Measurements from ENCODE around the gene RCE1. TPM values are rescaled to one million over a fixed set of nuclear protein-coding genes. Genes with fewer than 3 reads are reported as not detected.
A peak's percentile ranks its signal among the peaks of the same experiment; 100 is the strongest.

The RCE1 gene
- total RNA-seq, 4 donors from 2014 or later, result 9.5 to 14.8 (median 11.7) TPM

DNA sequence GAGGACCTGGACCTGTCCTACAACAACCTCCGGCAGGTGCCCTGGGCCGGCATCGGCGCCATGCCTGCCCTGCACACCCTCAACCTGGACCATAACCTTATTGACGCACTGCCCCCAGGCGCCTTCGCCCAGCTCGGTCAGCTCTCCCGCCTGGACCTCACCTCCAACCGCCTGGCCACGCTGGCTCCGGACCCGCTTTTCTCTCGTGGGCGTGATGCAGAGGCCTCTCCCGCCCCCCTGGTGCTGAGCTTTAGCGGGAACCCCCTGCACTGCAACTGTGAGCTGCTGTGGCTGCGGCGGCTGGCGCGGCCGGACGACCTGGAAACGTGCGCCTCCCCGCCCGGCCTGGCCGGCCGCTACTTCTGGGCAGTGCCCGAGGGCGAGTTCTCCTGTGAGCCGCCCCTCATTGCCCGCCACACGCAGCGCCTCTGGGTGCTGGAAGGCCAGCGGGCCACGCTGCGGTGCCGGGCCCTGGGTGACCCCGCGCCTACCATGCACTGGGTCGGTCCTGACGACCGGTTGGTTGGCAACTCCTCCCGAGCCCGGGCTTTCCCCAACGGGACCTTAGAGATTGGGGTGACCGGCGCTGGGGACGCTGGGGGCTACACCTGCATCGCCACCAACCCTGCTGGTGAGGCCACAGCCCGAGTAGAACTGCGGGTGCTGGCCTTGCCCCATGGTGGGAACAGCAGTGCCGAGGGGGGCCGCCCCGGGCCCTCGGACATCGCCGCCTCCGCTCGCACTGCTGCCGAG, 15.1 kb downstream of the RCE1 start:
- ATAC-seq, result no peak
- TF ChIP-seq, protein P1, sequence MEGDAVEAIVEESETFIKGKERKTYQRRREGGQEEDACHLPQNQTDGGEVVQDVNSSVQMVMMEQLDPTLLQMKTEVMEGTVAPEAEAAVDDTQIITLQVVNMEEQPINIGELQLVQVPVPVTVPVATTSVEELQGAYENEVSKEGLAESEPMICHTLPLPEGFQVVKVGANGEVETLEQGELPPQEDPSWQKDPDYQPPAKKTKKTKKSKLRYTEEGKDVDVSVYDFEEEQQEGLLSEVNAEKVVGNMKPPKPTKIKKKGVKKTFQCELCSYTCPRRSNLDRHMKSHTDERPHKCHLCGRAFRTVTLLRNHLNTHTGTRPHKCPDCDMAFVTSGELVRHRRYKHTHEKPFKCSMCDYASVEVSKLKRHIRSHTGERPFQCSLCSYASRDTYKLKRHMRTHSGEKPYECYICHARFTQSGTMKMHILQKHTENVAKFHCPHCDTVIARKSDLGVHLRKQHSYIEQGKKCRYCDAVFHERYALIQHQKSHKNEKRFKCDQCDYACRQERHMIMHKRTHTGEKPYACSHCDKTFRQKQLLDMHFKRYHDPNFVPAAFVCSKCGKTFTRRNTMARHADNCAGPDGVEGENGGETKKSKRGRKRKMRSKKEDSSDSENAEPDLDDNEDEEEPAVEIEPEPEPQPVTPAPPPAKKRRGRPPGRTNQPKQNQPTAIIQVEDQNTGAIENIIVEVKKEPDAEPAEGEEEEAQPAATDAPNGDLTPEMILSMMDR (IDR thresholded peaks at IDR 0.05), result no peak
- Histone ChIP-seq H3K27me3 (no peaks in the 10 kb centered on the region), H3K4me1 (peaks cover 0 to 26% (median 8%) of the 10 kb centered on the region in 3 donors), H3K36me3 (peaks cover 0 to 23% of the 10 kb centered on the region in 2 donors), H3K27ac (peak overlapping the region in 1 of 4 donors; percentile 86), H3K4me3 (no peak overlapping the region), H3K9me3 (no peaks in the 10 kb centered on the region)
- 100% methylated on average over 3 of the region's 62 CpGs; no CpG with 5 or more reads in 1 of the 2 donors for whole genome bisulfite sequencing, 2 donors (ENCODE audit: low coverage in 1 of 2)

DNA sequence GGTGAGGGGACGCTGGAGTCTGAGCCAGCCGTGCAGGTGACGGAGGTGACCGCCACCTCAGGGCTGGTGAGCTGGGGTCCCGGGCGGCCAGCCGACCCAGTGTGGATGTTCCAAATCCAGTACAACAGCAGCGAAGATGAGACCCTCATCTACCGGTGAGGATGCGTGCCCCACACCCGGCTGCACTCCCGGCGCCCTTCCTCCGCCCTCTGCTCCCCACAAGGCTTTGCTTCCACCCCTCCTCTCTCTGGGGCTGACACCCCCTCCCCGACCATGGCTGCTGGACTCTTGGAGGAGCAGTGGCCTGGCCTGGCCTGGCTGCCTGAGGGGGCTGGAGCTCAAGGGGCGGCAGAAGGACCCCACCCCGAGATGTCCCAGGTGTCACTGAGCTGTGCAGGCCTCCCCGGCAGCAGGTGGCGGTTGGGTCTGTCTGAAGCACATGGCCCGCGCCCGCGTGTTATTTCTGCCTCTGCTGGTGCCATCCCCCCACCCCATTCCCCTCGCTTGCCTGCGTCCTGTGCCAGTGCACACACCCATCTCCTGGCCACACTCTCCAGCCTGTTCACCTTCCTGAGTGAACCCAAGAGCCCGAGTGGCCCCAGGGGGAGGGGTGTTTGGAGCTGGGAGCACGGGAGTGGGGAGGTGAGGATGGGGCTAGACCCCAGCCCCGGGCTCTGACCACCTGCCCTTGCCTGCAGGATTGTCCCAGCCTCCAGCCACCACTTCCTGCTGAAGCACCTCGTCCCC, 15.9 kb downstream of the RCE1 start:
- 79% methylated on average over 10 of the region's 29 CpGs; no CpG with 5 or more reads in 1 of the 2 donors for WGBS, 2 donors (ENCODE audit: low coverage in 1 of 2)
- H3K27me3 ChIP-seq, result no peaks in the 10 kb centered on the region
- H3K9me3 ChIP-seq, result no peaks in the 10 kb centered on the region
- H3K4me1 ChIP-seq, result peaks cover 0 to 26% (median 8%) of the 10 kb centered on the region in 3 donors
- no peak overlapping the region for H3K4me3 ChIP-seq
- no peak overlapping the region for H3K27ac ChIP-seq
- TF ChIP-seq POLR2AphosphoS5 (IDR thresholded peaks at IDR 0.05) (no peak), EP300 (IDR thresholded peaks at IDR 0.05) (no peak), POLR2A (IDR thresholded peaks at IDR 0.05) (no peak)
- TF ChIP-seq, protein P1 (IDR thresholded peaks at IDR 0.05), result no peak
- ATAC-seq, result no peak
- peaks cover 0 to 23% of the 10 kb centered on the region in 2 donors for H3K36me3 ChIP-seq

DNA sequence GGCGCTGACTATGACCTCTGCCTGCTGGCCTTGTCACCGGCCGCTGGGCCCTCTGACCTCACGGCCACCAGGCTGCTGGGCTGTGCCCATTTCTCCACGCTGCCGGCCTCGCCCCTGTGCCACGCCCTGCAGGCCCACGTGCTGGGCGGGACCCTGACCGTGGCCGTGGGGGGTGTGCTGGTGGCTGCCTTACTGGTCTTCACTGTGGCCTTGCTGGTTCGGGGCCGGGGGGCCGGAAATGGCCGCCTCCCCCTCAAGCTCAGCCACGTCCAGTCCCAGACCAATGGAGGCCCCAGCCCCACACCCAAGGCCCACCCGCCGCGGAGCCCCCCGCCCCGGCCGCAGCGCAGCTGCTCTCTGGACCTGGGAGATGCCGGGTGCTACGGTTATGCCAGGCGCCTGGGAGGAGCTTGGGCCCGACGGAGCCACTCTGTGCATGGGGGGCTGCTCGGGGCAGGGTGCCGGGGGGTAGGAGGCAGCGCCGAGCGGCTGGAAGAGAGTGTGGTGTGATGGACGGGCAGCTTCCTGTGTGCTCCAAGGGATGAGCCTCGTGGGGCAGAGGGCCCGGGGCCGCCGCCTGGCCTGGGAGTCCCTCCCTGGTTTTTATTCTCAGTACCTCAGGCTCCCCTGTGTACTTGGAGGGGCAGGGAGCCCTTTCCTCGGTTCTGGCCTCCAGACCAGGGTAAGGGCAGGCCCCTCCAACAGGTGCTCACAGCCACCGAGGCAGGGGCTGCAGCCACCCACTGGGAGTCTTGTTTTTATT, 16.6 kb downstream of the RCE1 start:
- H3K36me3 ChIP-seq, result peaks cover 0 to 23% of the 10 kb centered on the region in 2 donors
- ATAC-seq, result no peak
- no peaks in the 10 kb centered on the region for H3K27me3 ChIP-seq
- peaks cover 0 to 26% (median 8%) of the 10 kb centered on the region in 3 donors for H3K4me1 ChIP-seq
- no peak for TF ChIP-seq EP300 (IDR thresholded peaks at IDR 0.05)
- TF ChIP-seq POLR2AphosphoS5 (IDR thresholded peaks at IDR 0.05), result no peak
- TF ChIP-seq, protein P1 (IDR thresholded peaks at IDR 0.05), result no peak
- TF ChIP-seq POLR2A (IDR thresholded peaks at IDR 0.05), result no peak
- H3K27ac ChIP-seq, result no peak overlapping the region
- H3K9me3 ChIP-seq, result no peaks in the 10 kb centered on the region
- WGBS, 2 donors (ENCODE audit: low coverage in 1 of 2), result 82% methylated on average over 6 of the region's 41 CpGs; no CpG with 5 or more reads in 1 of the 2 donors
- H3K4me3 ChIP-seq, result no peak overlapping the region

DNA sequence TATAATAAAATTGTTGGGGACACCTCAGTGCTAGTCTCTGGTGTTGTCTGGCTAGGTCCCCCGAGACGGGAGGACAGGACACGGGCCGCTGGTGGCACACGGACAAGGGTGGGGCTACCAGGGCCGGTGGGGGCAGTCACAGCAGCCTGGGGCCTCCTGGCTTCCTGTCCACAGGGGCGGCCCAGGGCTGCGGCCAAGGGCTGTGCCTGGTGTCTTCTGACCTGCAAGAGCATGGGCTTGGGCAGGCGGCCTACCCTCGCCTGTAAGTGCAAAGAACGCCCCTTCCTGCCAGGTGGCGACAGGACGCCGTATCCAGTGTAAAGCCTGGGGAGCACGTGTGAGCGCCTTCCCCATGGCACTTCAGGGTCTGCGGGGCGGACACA, 17.2 kb downstream of the RCE1 start:
- 0% methylated on average over 1 of the region's 18 CpGs; no CpG with 5 or more reads in 1 of the 2 donors for WGBS, 2 donors (ENCODE audit: low coverage in 1 of 2)
- Histone ChIP-seq H3K27me3 (no peaks in the 10 kb centered on the region), H3K4me3 (no peak overlapping the region), H3K27ac (no peak overlapping the region), H3K36me3 (peaks cover 0 to 23% of the 10 kb centered on the region in 2 donors), H3K4me1 (peaks cover 0 to 20% (median 4%) of the 10 kb centered on the region in 3 donors), H3K9me3 (no peaks in the 10 kb centered on the region)
- no peak for ATAC-seq
- TF ChIP-seq POLR2AphosphoS5 (IDR thresholded peaks at IDR 0.05), result no peak

Data from gastroesophageal sphincter (tissue), 4 donors.